HG03139 (cell line): ENCODE measurements around the gene RBM26.

ENCODE experiments used
- ATAC-seq: cut with Tn5 transposase; IDR thresholded peaks from one replicate; pipeline ENCODE4 v1.9.1; 2021; ENCODE audit not compliant: unreplicated experiment

RBM26 gene

GRCh38 chr13:79405831-79406596, at the start of gene RBM26:
RBM26 (minus strand) TSS chr13:79406255; CDS start chr13:79405774, 481 bp downstream.
- peak; percentile 65 for ATAC-seq

- ATAC-seq: no peak
These were observed 49.3 kb upstream of the RBM26 start for GRCh38 chr13:79455331-79455730.

- no peak for ATAC-seq
These were observed 46.3 kb upstream of the RBM26 start for GRCh38 chr13:79452239-79452913.

GRCh38 chr13:79451500-79451962, 45.5 kb upstream of the RBM26 start:
- peak; percentile 97 for ATAC-seq

- ATAC-seq: no peak
These were observed 44.1 kb upstream of the RBM26 start for GRCh38 chr13:79450110-79450509.

GRCh38 chr13:79448413-79448812, 42.4 kb upstream of the RBM26 start:
- ATAC-seq: no peak

- no peak for ATAC-seq
These were observed 41.7 kb upstream of the RBM26 start for GRCh38 chr13:79447741-79448140.

- ATAC-seq: no peak
These were observed 41.1 kb upstream of the RBM26 start for GRCh38 chr13:79447141-79447540.

GRCh38 chr13:79445968-79446645, 40.1 kb upstream of the RBM26 start:
- no peak for ATAC-seq

- ATAC-seq: no peak
These were observed 36.7 kb upstream of the RBM26 start for GRCh38 chr13:79442706-79443105.

GRCh38 chr13:79442221-79442620, 36.2 kb upstream of the RBM26 start:
- ATAC-seq: no peak

GRCh38 chr13:79440958-79441528, 35.0 kb upstream of the RBM26 start:
- ATAC-seq: no peak

- no peak for ATAC-seq
These were observed 33.2 kb upstream of the RBM26 start for GRCh38 chr13:79439275-79439674.

GRCh38 chr13:79435561-79435990, 29.5 kb upstream of the RBM26 start:
- ATAC-seq: no peak

- ATAC-seq: no peak
These were observed 28.5 kb upstream of the RBM26 start for GRCh38 chr13:79434556-79434955.

GRCh38 chr13:79432992-79433391, 26.9 kb upstream of the RBM26 start:
- ATAC-seq: no peak

GRCh38 chr13:79432086-79432485, 26.0 kb upstream of the RBM26 start:
- ATAC-seq: no peak

GRCh38 chr13:79429309-79429708, 23.3 kb upstream of the RBM26 start:
- no peak for ATAC-seq

GRCh38 chr13:79427883-79428282, 21.8 kb upstream of the RBM26 start:
- no peak for ATAC-seq

- no peak for ATAC-seq
These were observed 21.2 kb upstream of the RBM26 start for GRCh38 chr13:79427265-79427664.
